Medulla oblongata (tissue), 1 donor: ENCODE measurements around the gene SLC41A3.

Source experiments
- DNase-seq: peaks from one replicate; pipeline ENCODE4 v3.0.0-alpha.2; 2015; ENCODE audit errors: extremely low spot score

The SLC41A3 gene

DNA sequence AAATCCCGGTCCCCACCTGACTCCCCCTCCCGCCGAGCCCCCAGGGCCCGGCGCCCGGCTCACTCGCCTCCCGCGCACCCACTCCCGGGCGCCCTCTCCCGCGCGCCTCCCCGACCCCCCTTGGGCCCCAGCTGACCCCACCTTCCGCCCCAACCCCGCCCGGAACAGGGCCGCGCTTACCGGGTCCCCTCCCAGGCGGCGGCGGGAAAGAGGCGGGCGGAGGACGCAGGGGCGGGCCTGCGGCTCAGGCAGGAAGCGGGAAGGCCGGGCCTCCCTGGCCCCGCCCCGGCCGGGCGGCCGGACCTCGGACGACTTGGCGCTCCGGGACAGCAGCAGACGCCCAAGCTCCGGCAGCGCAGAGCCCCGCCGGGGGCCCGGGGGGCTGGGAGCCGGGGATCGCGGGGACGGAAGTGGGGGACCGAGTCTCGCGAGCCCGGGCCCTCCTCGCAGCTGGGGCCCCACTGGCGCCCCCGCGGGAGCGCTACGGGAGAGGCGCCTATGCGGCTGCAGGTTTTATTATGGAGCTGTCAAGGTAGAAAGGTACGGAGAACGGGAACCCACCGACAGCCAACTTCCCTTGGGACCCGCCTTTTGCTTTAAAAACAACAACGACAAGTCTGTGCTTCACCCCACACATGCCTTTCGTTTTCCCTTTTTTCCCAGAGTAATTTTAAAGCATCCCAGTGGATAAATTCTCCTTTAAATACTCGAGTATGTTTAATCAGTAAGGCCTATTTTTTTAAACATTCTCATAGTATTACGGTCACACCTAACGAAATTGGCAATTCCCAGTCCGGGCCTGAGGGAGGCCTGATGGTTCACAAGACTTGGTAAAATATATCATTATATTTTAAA lies at the start of gene SLC41A3:
Gene SLC41A3 (minus strand): TSS at position 212 of the 855 bp plus-strand sequence. CDS start 15,905 bp downstream, outside the sequence.
- peak; percentile 84 for DNase-seq

DNA sequence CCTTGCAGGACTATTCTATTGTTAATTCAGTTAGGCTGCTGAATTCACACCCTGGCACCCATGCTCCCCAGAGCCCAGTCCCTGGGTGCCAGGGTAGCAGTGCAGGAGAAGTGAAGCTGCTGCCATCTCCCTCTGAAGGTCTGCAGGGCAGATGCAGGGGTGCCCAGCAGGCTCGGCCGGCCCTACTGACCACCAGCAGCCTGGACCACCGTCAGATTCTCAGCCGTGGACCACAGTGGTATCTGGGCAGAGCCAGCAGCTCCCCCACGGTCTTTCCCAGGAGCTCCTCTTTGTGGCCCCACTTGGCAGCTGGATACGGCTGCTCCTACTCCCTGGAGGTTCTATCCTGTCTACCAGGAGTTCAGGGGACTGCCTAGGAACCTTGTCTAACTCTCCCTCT lies 49.7 kb upstream of the SLC41A3 start:
- DNase-seq = no peak

DNA sequence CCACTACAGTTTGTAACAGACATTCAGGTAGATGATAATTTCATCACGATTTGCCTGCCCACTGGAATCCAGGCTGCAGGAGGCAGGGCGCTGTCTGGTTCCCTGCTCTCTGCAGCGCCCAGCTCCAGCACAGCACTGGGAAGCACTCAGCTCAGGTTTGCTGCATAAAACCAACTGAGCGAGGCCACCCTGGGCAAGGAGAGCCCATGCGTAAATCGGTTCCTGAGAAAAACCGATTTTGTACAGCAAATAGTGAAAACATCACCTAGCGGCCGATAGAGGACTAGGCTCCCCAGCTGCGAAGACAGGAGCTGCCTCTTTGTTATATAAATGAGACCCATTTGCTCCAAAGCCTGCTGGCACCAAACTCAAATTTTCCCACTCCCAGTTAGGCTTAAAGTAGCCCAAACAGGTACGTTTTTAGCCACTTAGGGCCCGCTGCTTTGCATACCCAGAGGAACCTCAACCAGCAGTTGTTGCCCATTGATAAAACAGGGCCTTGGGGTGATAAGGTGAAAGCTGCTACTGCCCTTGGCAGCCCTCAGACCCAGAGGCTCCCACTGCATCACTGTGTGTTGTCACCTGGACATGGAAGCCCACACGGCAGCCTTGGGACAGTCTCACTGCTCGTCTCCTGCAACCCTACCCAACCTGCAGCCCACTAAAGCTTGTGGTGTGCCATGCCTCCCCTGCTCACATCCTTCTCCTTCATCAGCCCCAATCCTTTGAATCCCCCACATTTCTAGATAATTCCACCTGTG lies 49.0 kb upstream of the SLC41A3 start:
- no peak for DNase-seq

DNA sequence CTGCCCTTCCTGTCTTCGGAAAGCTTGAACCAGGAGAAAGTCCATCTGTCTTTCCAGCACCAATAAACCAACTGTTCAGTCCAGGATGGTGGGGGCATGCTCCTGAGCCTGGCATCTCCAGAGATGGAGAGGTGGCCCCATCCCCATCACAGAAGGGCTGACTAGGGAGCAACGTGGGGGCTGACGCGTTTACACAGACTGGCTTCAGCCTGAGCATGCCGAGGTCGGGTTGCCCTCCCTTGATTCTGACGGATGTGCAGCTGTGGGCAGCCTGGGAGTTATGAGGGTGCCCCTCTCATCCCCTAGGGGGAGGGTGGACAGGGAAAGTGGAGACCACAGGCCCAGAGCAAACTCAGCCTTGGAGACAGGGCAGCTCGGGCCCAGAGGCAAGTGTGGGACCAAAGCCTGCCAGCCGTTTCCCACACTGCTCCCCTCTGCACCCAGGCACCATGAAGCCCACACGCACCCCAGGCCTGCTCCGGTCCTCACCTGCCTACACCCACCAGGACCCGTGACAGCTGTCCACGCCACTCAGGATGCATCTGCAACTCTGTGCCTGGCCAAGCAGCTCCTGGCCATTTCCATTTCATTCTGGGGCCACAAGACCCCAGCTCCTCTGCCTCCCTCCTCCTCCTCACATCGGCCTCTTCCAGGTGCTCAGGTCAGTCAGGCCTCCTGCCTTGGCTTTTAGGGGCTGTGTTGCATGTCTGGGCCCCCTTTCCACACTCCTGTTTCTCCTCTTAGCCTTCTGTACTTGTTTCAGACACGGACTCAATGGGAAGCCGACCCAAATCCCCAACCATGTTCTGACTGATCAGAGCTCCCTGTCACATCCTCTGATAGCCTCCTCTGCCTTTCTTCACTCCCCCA lies 48.2 kb upstream of the SLC41A3 start:
- no peak for DNase-seq

DNA sequence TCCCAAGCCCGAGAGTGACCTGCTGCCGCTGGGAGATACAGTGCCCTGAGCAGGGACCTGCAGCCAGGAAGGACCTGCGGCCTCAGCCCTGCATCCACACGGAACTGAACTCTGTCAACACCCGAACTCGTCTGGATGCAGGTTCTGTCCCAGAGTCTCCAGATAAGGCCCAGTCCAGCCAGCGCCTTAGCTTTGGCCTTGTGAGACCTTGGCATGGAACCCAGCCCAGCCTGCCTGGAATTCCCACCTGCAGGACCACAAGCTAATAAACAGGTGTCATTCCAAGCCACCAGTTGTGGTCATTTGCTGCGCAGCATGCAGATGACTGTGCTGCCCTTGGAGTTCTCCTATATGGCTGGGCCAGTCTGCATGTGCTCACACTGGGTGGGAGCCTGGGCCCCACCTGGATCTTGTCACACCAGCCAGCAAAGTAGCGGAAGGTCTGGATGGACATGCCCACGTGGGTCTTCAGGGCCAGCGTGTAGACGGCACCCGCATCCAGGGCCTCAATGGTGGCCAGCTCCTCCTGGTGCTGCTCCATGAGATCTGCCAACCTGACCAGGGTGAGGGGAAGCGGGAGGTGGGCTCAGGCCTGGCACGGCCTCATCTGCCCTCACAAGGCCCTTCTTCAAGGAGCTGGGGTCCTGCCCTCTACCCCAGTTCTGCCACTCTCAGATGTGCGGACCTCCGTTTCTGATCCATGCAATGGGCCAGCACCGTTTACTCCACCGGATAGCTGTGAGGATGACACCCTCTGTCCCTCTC lies 47.2 kb upstream of the SLC41A3 start:
- DNase-seq = no peak

GRCh38 chr3:126130081-126130855 lies 46.3 kb upstream of the SLC41A3 start:
- no peak for DNase-seq

- DNase-seq = no peak
Observed at GRCh38 chr3:126129398-126129891, 45.5 kb upstream of the SLC41A3 start.

DNA sequence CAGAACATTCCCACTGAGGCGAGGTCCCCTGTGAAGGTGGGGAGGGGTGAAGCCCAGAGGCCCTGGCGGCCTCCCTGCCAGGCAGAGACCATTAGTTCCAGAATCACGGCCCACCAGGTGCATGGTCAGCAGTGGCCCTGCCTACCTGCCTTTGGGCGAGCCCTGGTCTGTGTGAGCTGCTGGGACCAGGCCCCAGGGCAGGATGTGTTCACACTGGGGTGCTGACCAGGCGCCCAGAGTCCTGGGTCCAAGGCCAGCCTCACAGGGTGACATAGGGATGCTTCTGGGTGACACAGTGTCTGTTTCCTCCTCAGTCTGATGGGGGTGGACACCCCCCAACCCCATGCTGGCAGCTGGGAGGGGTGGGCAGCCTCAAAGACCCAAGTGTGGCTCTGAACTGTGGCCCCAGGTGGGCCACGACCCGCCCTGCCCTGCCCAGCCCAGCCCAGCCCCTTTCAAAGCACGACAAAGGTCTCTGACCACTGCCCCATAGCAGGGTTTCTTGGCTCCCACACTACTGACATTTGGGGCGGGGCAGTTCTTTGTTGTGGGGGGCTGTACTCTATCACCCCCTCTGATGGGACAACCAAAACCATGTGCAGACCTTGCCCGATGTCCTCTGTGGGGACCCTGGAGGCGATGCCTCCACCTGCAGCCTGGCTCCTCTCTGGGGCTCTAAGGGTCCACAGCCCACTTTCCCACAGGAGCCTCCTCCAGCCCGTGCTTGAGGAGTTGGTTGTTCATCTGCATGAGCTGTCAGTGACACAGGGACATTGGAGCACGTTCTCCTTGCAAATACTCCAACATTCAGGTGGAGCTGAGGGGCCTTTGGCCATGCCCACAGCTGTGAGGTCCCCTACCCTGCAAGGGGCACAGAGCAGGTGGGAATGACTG lies 44.8 kb upstream of the SLC41A3 start:
- DNase-seq = no peak

- no peak for DNase-seq
Observed at GRCh38 chr3:126127904-126128303, 44.0 kb upstream of the SLC41A3 start.

DNA sequence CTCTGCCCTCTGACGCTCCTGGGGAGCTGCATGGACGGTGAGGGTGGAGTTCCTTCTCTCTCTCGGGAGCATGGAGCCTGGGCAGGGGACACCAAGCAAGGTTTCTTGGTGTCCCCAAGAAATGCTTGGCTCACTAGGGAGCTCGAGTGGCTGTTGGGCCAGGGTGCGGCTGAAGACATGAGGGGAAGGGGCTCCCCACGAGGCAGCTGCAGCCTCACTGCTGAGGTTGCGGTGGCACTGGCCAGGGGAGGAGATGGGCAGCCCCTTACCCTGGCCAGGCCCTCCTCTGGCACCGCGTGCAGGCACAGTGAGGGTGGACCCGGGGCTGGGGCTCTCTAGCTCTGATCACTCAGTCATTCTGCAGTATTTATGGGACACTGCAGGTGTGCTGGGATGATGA lies 43.5 kb upstream of the SLC41A3 start:
- DNase-seq = no peak

DNA sequence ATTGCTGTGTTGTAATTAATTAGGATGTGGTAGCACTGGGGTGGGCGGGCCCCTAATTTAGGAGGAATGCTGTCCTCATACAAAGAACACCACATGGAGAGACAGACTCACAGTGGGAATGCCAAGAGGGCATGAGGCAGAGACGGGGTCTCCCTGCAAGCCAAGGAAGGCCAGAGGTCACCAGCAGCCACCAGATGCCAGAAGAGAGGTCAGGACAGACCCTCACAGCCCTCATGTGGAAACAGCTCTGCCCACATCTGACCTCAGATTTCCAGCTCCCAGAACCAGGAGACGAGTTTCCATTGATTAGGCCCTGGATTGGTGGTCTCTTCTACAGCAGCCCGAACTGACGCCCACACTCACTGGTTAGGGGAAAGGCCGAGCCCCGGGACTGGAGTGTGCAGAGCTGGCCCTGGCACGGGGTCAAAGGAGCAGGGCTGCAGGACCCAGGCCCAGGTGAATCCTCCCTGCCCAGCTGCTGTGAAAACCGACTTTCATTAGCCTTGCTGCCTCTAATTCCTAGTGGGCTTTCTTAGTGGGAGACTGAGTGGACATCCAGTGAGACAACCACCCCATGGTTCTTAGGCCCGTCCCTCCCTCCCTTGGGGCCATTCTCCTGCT lies 43.0 kb upstream of the SLC41A3 start:
- no peak for DNase-seq

DNA sequence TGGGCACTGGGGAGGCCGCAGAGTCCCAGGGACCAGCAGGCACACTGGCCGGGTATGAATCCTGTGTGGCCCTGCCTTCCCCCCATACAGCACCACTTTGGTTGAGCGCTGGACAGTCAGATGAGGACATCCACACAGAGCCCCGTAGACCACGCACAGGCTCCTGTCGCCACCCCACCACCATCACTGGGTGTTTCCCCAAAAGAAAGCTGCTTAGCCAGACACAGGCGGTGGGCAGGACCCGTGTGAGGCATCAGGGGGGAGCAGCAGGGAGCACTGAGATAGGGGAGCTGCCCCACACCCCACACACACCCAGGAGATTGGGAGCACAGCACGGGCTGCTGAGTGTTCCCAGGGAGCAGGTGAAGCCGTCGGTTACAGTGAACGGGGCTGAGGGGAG lies 42.4 kb upstream of the SLC41A3 start:
- no peak for DNase-seq

DNA sequence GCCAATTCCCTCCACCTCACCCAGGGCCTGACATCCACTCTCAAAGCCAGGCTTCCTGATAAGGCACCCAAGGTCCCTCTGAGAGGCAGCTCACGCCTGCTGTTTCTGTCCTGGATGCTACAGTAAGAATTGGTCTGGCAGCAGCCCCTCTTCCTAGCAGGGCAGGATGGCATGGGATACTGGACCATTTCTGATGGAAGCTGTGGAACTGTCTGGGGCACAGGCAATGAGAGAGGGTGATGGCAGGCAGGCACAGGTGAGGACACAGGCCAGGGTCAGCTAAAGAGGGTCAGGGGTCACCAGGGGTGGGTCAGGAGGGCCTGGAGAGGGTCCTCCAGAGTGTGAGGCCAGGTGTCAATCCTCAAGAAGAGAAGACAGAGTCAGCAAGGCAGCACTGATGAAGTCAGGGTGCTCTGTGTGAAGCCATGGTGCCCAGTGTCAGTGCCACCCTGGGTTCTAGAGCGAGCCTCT lies 41.9 kb upstream of the SLC41A3 start:
- no peak for DNase-seq

DNA sequence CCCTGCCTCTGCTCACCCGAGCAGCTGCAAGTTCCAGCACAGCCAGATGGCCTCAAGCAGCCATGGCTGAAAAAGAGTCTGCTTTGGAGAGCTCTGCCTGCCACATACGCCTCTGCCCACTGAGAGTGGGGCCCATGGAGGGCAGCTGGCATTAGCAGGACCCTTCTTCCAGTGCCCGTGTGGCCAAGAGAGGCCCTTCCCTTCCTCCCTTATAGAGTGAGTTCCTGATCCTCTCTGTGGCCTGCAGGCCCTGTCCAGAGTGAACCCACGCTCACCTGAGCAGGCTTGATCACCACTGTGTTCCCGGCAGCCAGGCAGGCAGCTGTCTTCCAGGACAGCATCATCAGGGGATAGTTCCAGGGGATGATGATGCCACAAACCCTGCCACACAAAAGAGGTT lies 41.4 kb upstream of the SLC41A3 start:
- no peak for DNase-seq

GRCh38 chr3:126124896-126125295 lies 41.0 kb upstream of the SLC41A3 start:
- no peak for DNase-seq

GRCh38 chr3:126124148-126124868 lies 40.4 kb upstream of the SLC41A3 start:
- no peak for DNase-seq

GRCh38 chr3:126121632-126122031 lies 37.7 kb upstream of the SLC41A3 start:
- DNase-seq = no peak

DNA sequence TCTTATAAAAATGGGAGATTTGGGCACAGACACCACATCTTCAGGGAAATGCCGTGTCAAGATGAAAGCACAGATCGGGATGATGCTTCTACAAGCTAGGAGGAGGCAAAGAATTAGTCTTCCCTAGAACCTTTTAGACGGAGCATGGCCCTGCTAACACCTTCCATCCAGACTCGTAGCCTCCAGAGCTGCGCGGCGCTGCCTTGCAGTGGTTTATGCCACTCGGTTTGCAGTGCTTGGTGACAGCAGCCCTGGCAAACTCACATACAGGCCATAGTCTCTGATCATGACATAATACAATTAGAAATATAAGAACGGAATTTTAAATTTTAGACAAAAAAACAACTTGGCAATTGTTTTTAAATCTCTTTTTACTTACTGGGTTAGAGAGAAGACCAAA lies 37.1 kb upstream of the SLC41A3 start:
- no peak for DNase-seq
